Natural killer cell (primary cell): ENCODE measurements around the gene COL8A1. TPM values are rescaled to one million over a fixed set of nuclear protein-coding genes. Genes with fewer than 3 reads are reported as not detected.

Experiments
- ATAC-seq, 3 donors: fragments of 150-1000 bp in 2 of 3; fragments of 200-7000 bp in 1 of 3; cut with Tn5 transposase; 1 replicate in 1 of 3; 2 replicates in 2 of 3; pipeline ENCODE4 v1.10.0; 2021; ENCODE audit warnings: mild to moderate bottlenecking in 2 of 3, moderate library complexity in 2 of 3
- DNase-seq, 2 donors: peaks; one replicate each; pipeline versions ENCODE4 v3.0.0 to v3.0.0-alpha.2; 2013 to 2021; ENCODE audit warnings: mixed read lengths in 1 of 2
- H3K27ac ChIP-seq: one replicate; pipeline ENCODE4 v1.5.1; 2013; ENCODE audit warnings: mild to moderate bottlenecking, low read length
- H3K27me3 ChIP-seq: one replicate; pipeline ENCODE4 v1.6.1; 2013; ENCODE audit warnings: low read length; ENCODE audit not compliant: control insufficient read depth, insufficient read depth
- H3K36me3 ChIP-seq: one replicate; pipeline ENCODE4 v1.6.1; 2013; ENCODE audit warnings: low read length; ENCODE audit not compliant: control insufficient read depth, insufficient read depth
- H3K4me1 ChIP-seq: one replicate; pipeline ENCODE4 v1.6.1; 2013; ENCODE audit warnings: low read length; ENCODE audit not compliant: control insufficient read depth, insufficient read depth
- H3K4me3 ChIP-seq: one replicate; pipeline ENCODE4 v1.5.1; 2013; ENCODE audit warnings: low read length
- H3K9me3 ChIP-seq: one replicate; pipeline ENCODE4 v1.6.1; 2013; ENCODE audit warnings: low read length; ENCODE audit not compliant: control insufficient read depth, insufficient read depth
- H3K27ac Mint-ChIP-seq, 2 donors: one replicate each; pipeline ENCODE4 v1.8.0; 2022; ENCODE audit warnings: mild to moderate bottlenecking in 2 of 2, mixed read lengths in 2 of 2, moderate library complexity in 1 of 2
- H3K27me3 Mint-ChIP-seq, 2 donors: one replicate each; pipeline ENCODE4 v1.8.0; 2022; ENCODE audit warnings: low read depth in 2 of 2, mixed read lengths in 2 of 2
- H3K36me3 Mint-ChIP-seq: one replicate; pipeline ENCODE4 v1.8.0; 2022; ENCODE audit warnings: mixed read lengths
- H3K4me1 Mint-ChIP-seq, 2 donors: one replicate each; pipeline ENCODE4 v1.8.0; 2022; ENCODE audit warnings: mixed read lengths in 2 of 2
- H3K4me3 Mint-ChIP-seq: one replicate; pipeline ENCODE4 v1.8.0; 2022; ENCODE audit warnings: mild to moderate bottlenecking, moderate library complexity, mixed read lengths
- H3K9me3 Mint-ChIP-seq, 2 donors: one replicate each; pipeline ENCODE4 v1.8.0; 2022; ENCODE audit warnings: mixed read lengths in 2 of 2
- CTCF ChIP-seq: fragments of 200-600 bp; IDR thresholded peaks from one replicate; pipeline ENCODE4 v1.8.0; 2022; ENCODE audit warnings: antibody characterized with exemption
- WGBS: methylation state at CpG from one replicate; pipeline ENCODE4 v1.1.7; 2013; ENCODE audit warnings: missing lambda C conversion rate; ENCODE audit not compliant: insufficient coverage; 5-methylcytosine and 5-hydroxymethylcytosine counted together
- intact Hi-C: fragments of 100-400 bp; cut with micrococcal nuclease; formaldehyde crosslinking; loops from one replicate; pipeline ENCODE4 v1.14.2; 2022
- total RNA-seq, 4 donors: library from RNA; stranded (reverse); fragments of 120-200 nt in 1 of 4; gene quantifications; one replicate each; pipeline versions ENCODE4 v1.2.3 to v1.2.4, GENCODE V29; 2013 to 2022

COL8A1 gene
- total RNA-seq, 3 donors from 2014 or later (not counting 1 experiment from before 2014, with no cell fraction given): 0.12 to 0.23 TPM; not detected in 1

GRCh38 chr3:99663977-99664376 lies 25.6 kb downstream of the COL8A1 start:
- Histone ChIP-seq H3K36me3 (no peaks in the 10 kb centered on the region), H3K9me3 (no peaks in the 10 kb centered on the region), H3K27ac (no peak overlapping the region), H3K4me3 (no peak overlapping the region), H3K4me1 (no peaks in the 10 kb centered on the region), H3K27me3 (no peaks in the 10 kb centered on the region)
- DNase-seq (no peak), ATAC-seq (no peak)
- Mint-ChIP-seq H3K4me3 (no peak overlapping the region), H3K36me3 (no peaks in the 10 kb centered on the region), H3K9me3 (peaks cover 0 to 2% of the 10 kb centered on the region in 2 donors), H3K4me1 (no peaks in the 10 kb centered on the region), H3K27ac (no peak overlapping the region), H3K27me3 (no peaks in the 10 kb centered on the region)
- intact Hi-C loops: no loop called here
- 70% methylated on average over 1 of the region's 1 CpG for WGBS
- TF ChIP-seq CTCF: no peak

GRCh38 chr3:99665017-99665416 lies 26.6 kb downstream of the COL8A1 start:
- H3K36me3 Mint-ChIP-seq: no peaks in the 10 kb centered on the region
- Histone ChIP-seq H3K4me1 (no peaks in the 10 kb centered on the region), H3K27ac (no peak overlapping the region), H3K36me3 (no peaks in the 10 kb centered on the region), H3K9me3 (no peaks in the 10 kb centered on the region), H3K27me3 (no peaks in the 10 kb centered on the region), H3K4me3 (no peak overlapping the region)
- TF ChIP-seq CTCF: no peak
- H3K4me1 Mint-ChIP-seq: no peaks in the 10 kb centered on the region
- peaks cover 0 to 2% of the 10 kb centered on the region in 2 donors for H3K9me3 Mint-ChIP-seq
- no peaks in the 10 kb centered on the region for H3K27me3 Mint-ChIP-seq
- WGBS: no CpG with 5 or more reads among the region's 1 CpG
- no peak overlapping the region for H3K4me3 Mint-ChIP-seq
- ATAC-seq: no peak
- intact Hi-C loops: no loop called here
- H3K27ac Mint-ChIP-seq: no peak overlapping the region
- no peak for DNase-seq

- no peak overlapping the region for H3K27ac Mint-ChIP-seq
- intact Hi-C loops: no loop called here
- Histone ChIP-seq H3K27ac (no peak overlapping the region), H3K27me3 (no peaks in the 10 kb centered on the region), H3K4me3 (no peak overlapping the region), H3K36me3 (no peaks in the 10 kb centered on the region), H3K9me3 (no peaks in the 10 kb centered on the region), H3K4me1 (no peaks in the 10 kb centered on the region)
- WGBS: 47% methylated on average over 1 of the region's 1 CpG
- H3K36me3 Mint-ChIP-seq: no peaks in the 10 kb centered on the region
- TF ChIP-seq CTCF: no peak
- no peaks in the 10 kb centered on the region for H3K27me3 Mint-ChIP-seq
- DNase-seq (no peak), ATAC-seq (no peak)
- no peaks in the 10 kb centered on the region for H3K4me1 Mint-ChIP-seq
- H3K9me3 Mint-ChIP-seq: peaks cover 0 to 4% of the 10 kb centered on the region in 2 donors
- no peak overlapping the region for H3K4me3 Mint-ChIP-seq
Observed at GRCh38 chr3:99666201-99666600, 27.8 kb downstream of the COL8A1 start.

- Mint-ChIP-seq H3K9me3 (peaks cover 0 to 2% of the 10 kb centered on the region in 2 donors), H3K27me3 (no peaks in the 10 kb centered on the region), H3K4me1 (no peaks in the 10 kb centered on the region), H3K27ac (no peak overlapping the region), H3K36me3 (no peaks in the 10 kb centered on the region), H3K4me3 (no peak overlapping the region)
- DNase-seq (no peak), ATAC-seq (no peak)
- Histone ChIP-seq H3K27ac (no peak overlapping the region), H3K4me1 (no peaks in the 10 kb centered on the region), H3K4me3 (no peak overlapping the region), H3K36me3 (no peaks in the 10 kb centered on the region), H3K27me3 (no peaks in the 10 kb centered on the region), H3K9me3 (no peaks in the 10 kb centered on the region)
- TF ChIP-seq CTCF: no peak
- no CpG with 5 or more reads among the region's 2 CpGs for WGBS
- intact Hi-C loops: no loop called here
Observed at GRCh38 chr3:99668044-99668443, 29.6 kb downstream of the COL8A1 start.
